WTC11 (cell line): ENCODE measurements around the gene SMIM11. TPM values are rescaled to one million over a fixed set of nuclear protein-coding genes. Genes with fewer than 3 reads are reported as not detected.

ENCODE experiments used
- ATAC-seq: fragments of 200-7000 bp; cut with Tn5 transposase; 2 replicates; pipeline ENCODE4 v1.10.0; 2021; ENCODE audit warnings: mild to moderate bottlenecking, moderate library complexity
- CTCF ChIA-PET: fragments of 300-600 bp; sonication (Branson Sonifier 250); formaldehyde crosslinking; loops from one replicate; lab custom pipeline; 2021; ENCODE audit warnings: antibody characterized with exemption; lab: Charles Lee
- POLR2A ChIA-PET: fragments of 350-600 bp; sonication (Branson Sonifier 250); formaldehyde crosslinking; loops from one replicate; lab custom pipeline; 2021; ENCODE audit warnings: antibody characterized with exemption; lab: Charles Lee
- DNase-seq: peaks from one replicate; pipeline ENCODE4 v3.0.0; 2021; ENCODE audit warnings: low spot score
- H3K27ac Mint-ChIP-seq: 2 replicates; pipeline ENCODE4 v1.8.0; 2021; ENCODE audit warnings: mixed read lengths
- H3K27me3 Mint-ChIP-seq: 2 replicates; pipeline ENCODE4 v1.8.0; 2021; ENCODE audit warnings: low read depth, mild to moderate bottlenecking, moderate library complexity, mixed read lengths
- H3K36me3 Mint-ChIP-seq: 2 replicates; pipeline ENCODE4 v1.8.0; 2021; ENCODE audit warnings: mixed read lengths
- H3K4me1 Mint-ChIP-seq: 2 replicates; pipeline ENCODE4 v1.8.0; 2022; ENCODE audit warnings: mixed read lengths
- H3K4me3 Mint-ChIP-seq: 2 replicates; pipeline ENCODE4 v1.8.0; 2021; ENCODE audit warnings: mild to moderate bottlenecking, moderate library complexity, mixed read lengths
- H3K9me3 Mint-ChIP-seq: 2 replicates; pipeline ENCODE4 v1.8.0; 2021; ENCODE audit warnings: mixed read lengths
- FOXJ3 ChIP-seq: sonication (generic); formaldehyde crosslinking; IDR thresholded peaks from 2 replicates; pipeline ENCODE4 v1.9.0; 2021; ENCODE audit warnings: missing genetic modification reagents, mild to moderate bottlenecking, borderline replicate concordance
- FOXP1 ChIP-seq: sonication (generic); formaldehyde crosslinking; IDR thresholded peaks from 2 replicates; pipeline ENCODE4 v1.8.0; 2022; ENCODE audit warnings: missing genetic modification reagents, mild to moderate bottlenecking, moderate library complexity, borderline replicate concordance
- GTF2I ChIP-seq: fragments of 250-450 bp; sonication (Bioruptor Pico); conservative IDR thresholded peaks from 2 replicates; pipeline ENCODE4 v1.4.0; 2021; ENCODE audit warnings: mild to moderate bottlenecking
- JAZF1 ChIP-seq: fragments of 250-450 bp; sonication (Bioruptor Pico); IDR thresholded peaks from 2 replicates; pipeline ENCODE4 v1.9.0; 2021; ENCODE audit warnings: moderate library complexity, mild to moderate bottlenecking, inconsistent platforms
- NFE2L1 ChIP-seq: sonication (generic); formaldehyde crosslinking; IDR thresholded peaks from 2 replicates; pipeline ENCODE4 v1.8.1; 2023; ENCODE audit warnings: missing genetic modification reagents
- RELA ChIP-seq: sonication (generic); formaldehyde crosslinking; IDR thresholded peaks from 2 replicates; pipeline ENCODE4 v1.8.1; 2022; ENCODE audit warnings: missing genetic modification reagents, mild to moderate bottlenecking, borderline replicate concordance
- TEAD1 ChIP-seq: sonication (generic); formaldehyde crosslinking; IDR thresholded peaks from 2 replicates; pipeline ENCODE4 v1.8.0; 2022; ENCODE audit warnings: mild to moderate bottlenecking, missing genetic modification reagents
- ZNF232 ChIP-seq: sonication (generic); formaldehyde crosslinking; IDR thresholded peaks from 2 replicates; pipeline ENCODE4 v1.8.0; 2022; ENCODE audit warnings: mild to moderate bottlenecking, missing genetic modification reagents
- ZNF671 ChIP-seq: fragments of 250-450 bp; sonication (Bioruptor Pico); IDR thresholded peaks from 2 replicates; pipeline ENCODE4 v1.8.0; 2021; ENCODE audit warnings: mild to moderate bottlenecking
- total RNA-seq: library from RNA; stranded (reverse); gene quantifications from 3 replicates; pipeline ENCODE4 v1.2.3, GENCODE V29; 2021
- TF ChIP-seq, protein P1 (sequence below): sonication (generic); formaldehyde crosslinking; IDR thresholded peaks from 2 replicates; pipeline ENCODE4 v1.8.0; 2022; ENCODE audit warnings: mild to moderate bottlenecking, missing genetic modification reagents
- TF ChIP-seq, protein P2 (sequence below): sonication (generic); formaldehyde crosslinking; IDR thresholded peaks from 2 replicates; pipeline ENCODE4 v1.8.1; 2022; ENCODE audit warnings: missing genetic modification reagents, borderline replicate concordance
- TF ChIP-seq, protein P3 (sequence below): sonication (generic); formaldehyde crosslinking; conservative IDR thresholded peaks from 2 replicates; pipeline ENCODE4 v1.8.1; 2022; ENCODE audit warnings: mild to moderate bottlenecking, missing genetic modification reagents
- TF ChIP-seq, protein P4 (sequence below): sonication (generic); formaldehyde crosslinking; IDR thresholded peaks from 2 replicates; pipeline ENCODE4 v1.8.0; 2023; ENCODE audit warnings: missing genetic modification reagents, mild to moderate bottlenecking, borderline replicate concordance
- TF ChIP-seq, protein P5 (sequence below): sonication (generic); formaldehyde crosslinking; IDR thresholded peaks from 2 replicates; pipeline ENCODE4 v1.8.1; 2023; ENCODE audit warnings: mild to moderate bottlenecking, missing genetic modification reagents, moderate library complexity
- TF ChIP-seq, protein P6 (sequence below): sonication (generic); formaldehyde crosslinking; IDR thresholded peaks from 2 replicates; pipeline ENCODE4 v1.8.0; 2022; ENCODE audit warnings: mild to moderate bottlenecking, missing genetic modification reagents

Gene SMIM11
- total RNA-seq, 1 experiment from 2014 or later = 1.4 TPM

DNA sequence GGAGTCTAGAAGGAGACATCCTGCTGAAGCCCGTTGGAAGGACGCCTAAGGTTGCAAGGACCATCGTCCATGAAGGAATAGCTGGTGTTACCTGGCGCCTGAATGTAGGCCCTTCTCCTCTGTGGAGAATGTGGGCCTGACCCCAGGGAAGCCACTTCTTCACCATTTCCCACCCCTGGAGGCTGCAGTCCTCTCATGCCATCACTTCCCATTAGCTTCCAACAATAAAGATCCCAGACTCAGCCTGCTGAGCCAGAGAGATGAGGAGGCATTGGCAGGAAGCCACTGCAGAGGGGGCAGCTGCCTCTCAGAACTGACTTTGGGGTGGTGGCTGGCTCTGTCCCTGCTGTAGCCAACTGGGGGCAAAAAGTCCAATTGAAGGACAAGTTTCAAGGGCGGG lies 32.8 kb upstream of the SMIM11 start:
- POLR2A ChIA-PET = interaction anchor here (1.6 kb wide), 1 partner anchor 268 kb away, joined by 6 read pairs; no protein-coding TSS in a partner anchor
- CTCF ChIA-PET = interaction anchor here (0.6 to 1.7 kb wide), 2 partner anchors 418 to 1887 kb away, joined by 5 read pairs; no protein-coding TSS in a partner anchor

DNA sequence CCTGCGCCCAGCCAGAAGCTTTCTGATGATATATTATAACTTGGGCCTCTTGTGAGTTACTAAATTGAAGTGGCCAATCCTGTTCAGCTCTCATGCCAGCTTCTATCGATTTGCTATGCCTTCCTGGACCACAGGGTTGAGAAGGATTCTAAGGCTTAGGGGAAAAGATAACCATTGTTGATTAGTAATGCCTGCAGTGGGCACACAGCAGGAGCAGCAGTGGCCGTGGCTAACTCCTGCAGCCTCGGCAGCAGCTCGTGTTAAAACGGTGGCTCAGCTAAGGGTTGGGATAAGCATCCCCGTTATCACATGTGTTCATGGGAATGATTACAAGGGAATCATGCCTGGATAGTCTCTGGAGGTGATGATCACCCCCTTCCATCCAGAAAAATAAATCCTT lies 32.0 kb upstream of the SMIM11 start:
- Mint-ChIP-seq H3K4me1 (0 out of 2 replicates have a peak, but pooled peaks cover 3% of the 10 kb centered on the region), H3K4me3 (no peak overlapping the region), H3K27me3 (peaks cover 3% of the 10 kb centered on the region; the same call in 1 of the 2 replicates), H3K36me3 (no peaks in the 10 kb centered on the region), H3K9me3 (no peaks in the 10 kb centered on the region), H3K27ac (no peak overlapping the region)
- POLR2A ChIA-PET = no interaction called here
- TF ChIP-seq ZNF671 (CRISPR knock-in tag) (no peak), RELA (CRISPR knock-in tag) (no peak), FOXJ3 (CRISPR knock-in tag) (no peak), ZNF232 (no peak), NFE2L1 (CRISPR knock-in tag) (no peak), JAZF1 (no peak), GTF2I (CRISPR knock-in tag) (no peak), FOXP1 (no peak), TEAD1 (CRISPR knock-in tag) (no peak)
- TF ChIP-seq, protein P1, sequence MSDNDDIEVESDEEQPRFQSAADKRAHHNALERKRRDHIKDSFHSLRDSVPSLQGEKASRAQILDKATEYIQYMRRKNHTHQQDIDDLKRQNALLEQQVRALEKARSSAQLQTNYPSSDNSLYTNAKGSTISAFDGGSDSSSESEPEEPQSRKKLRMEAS = no peak
- TF ChIP-seq, protein P2, sequence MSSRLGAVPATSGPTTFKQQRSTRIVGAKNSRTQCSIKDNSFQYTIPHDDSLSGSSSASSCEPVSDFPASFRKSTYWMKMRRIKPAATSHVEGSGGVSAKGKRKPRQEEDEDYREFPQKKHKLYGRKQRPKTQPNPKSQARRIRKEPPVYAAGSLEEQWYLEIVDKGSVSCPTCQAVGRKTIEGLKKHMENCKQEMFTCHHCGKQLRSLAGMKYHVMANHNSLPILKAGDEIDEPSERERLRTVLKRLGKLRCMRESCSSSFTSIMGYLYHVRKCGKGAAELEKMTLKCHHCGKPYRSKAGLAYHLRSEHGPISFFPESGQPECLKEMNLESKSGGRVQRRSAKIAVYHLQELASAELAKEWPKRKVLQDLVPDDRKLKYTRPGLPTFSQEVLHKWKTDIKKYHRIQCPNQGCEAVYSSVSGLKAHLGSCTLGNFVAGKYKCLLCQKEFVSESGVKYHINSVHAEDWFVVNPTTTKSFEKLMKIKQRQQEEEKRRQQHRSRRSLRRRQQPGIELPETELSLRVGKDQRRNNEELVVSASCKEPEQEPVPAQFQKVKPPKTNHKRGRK (CRISPR knock-in tag) = no peak
- TF ChIP-seq, protein P3, sequence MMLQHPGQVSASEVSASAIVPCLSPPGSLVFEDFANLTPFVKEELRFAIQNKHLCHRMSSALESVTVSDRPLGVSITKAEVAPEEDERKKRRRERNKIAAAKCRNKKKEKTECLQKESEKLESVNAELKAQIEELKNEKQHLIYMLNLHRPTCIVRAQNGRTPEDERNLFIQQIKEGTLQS (CRISPR knock-in tag) = no peak
- TF ChIP-seq, protein P4, sequence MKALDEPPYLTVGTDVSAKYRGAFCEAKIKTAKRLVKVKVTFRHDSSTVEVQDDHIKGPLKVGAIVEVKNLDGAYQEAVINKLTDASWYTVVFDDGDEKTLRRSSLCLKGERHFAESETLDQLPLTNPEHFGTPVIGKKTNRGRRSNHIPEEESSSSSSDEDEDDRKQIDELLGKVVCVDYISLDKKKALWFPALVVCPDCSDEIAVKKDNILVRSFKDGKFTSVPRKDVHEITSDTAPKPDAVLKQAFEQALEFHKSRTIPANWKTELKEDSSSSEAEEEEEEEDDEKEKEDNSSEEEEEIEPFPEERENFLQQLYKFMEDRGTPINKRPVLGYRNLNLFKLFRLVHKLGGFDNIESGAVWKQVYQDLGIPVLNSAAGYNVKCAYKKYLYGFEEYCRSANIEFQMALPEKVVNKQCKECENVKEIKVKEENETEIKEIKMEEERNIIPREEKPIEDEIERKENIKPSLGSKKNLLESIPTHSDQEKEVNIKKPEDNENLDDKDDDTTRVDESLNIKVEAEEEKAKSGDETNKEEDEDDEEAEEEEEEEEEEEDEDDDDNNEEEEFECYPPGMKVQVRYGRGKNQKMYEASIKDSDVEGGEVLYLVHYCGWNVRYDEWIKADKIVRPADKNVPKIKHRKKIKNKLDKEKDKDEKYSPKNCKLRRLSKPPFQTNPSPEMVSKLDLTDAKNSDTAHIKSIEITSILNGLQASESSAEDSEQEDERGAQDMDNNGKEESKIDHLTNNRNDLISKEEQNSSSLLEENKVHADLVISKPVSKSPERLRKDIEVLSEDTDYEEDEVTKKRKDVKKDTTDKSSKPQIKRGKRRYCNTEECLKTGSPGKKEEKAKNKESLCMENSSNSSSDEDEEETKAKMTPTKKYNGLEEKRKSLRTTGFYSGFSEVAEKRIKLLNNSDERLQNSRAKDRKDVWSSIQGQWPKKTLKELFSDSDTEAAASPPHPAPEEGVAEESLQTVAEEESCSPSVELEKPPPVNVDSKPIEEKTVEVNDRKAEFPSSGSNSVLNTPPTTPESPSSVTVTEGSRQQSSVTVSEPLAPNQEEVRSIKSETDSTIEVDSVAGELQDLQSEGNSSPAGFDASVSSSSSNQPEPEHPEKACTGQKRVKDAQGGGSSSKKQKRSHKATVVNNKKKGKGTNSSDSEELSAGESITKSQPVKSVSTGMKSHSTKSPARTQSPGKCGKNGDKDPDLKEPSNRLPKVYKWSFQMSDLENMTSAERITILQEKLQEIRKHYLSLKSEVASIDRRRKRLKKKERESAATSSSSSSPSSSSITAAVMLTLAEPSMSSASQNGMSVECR (CRISPR knock-in tag) = no peak
- CTCF ChIA-PET = interaction anchor here (0.6 to 1.7 kb wide), 3 partner anchors 219 to 1779 kb away, joined by 3 to 5 read pairs (median 4); no protein-coding TSS in a partner anchor
- no peak for DNase-seq
- no peak for ATAC-seq

More for the DNA sequence above, 32.8 kb upstream of the SMIM11 start:
- H3K4me3 Mint-ChIP-seq = no peak overlapping the region
- no peaks in the 10 kb centered on the region for H3K27me3 Mint-ChIP-seq
- H3K36me3 Mint-ChIP-seq = no peaks in the 10 kb centered on the region
- H3K4me1 Mint-ChIP-seq = 0 out of 2 replicates have a peak, but pooled peaks cover 3% of the 10 kb centered on the region
- H3K27ac Mint-ChIP-seq = no peak overlapping the region
- TF ChIP-seq, protein P5, sequence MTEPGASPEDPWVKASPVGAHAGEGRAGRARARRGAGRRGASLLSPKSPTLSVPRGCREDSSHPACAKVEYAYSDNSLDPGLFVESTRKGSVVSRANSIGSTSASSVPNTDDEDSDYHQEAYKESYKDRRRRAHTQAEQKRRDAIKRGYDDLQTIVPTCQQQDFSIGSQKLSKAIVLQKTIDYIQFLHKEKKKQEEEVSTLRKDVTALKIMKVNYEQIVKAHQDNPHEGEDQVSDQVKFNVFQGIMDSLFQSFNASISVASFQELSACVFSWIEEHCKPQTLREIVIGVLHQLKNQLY = no peak
- no peak for TF ChIP-seq TEAD1 (CRISPR knock-in tag)
- TF ChIP-seq, protein P6, sequence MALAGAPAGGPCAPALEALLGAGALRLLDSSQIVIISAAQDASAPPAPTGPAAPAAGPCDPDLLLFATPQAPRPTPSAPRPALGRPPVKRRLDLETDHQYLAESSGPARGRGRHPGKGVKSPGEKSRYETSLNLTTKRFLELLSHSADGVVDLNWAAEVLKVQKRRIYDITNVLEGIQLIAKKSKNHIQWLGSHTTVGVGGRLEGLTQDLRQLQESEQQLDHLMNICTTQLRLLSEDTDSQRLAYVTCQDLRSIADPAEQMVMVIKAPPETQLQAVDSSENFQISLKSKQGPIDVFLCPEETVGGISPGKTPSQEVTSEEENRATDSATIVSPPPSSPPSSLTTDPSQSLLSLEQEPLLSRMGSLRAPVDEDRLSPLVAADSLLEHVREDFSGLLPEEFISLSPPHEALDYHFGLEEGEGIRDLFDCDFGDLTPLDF = no peak
- DNase-seq (no peak), ATAC-seq (no peak)
- no peaks in the 10 kb centered on the region for H3K9me3 Mint-ChIP-seq
